Stimulated activated CD4-positive, alpha-beta T cell treated with anti-CD3 and anti-CD28 coated beads, Interleukin-4, amount 100 ng/mL, for 4 hours (primary cell): Measurements from ENCODE around the gene GPATCH3.
"Not testable (repeated sequence)": the region's sequence is repeated elsewhere in the genome, so short reads cannot be mapped to it uniquely, and the experiment has no call there.

Experiments used
- DNase-seq, 2 experiments: peaks; one replicate each; pipeline ENCODE4 v3.0.0-alpha.2; 2020

The GPATCH3 gene

DNA sequence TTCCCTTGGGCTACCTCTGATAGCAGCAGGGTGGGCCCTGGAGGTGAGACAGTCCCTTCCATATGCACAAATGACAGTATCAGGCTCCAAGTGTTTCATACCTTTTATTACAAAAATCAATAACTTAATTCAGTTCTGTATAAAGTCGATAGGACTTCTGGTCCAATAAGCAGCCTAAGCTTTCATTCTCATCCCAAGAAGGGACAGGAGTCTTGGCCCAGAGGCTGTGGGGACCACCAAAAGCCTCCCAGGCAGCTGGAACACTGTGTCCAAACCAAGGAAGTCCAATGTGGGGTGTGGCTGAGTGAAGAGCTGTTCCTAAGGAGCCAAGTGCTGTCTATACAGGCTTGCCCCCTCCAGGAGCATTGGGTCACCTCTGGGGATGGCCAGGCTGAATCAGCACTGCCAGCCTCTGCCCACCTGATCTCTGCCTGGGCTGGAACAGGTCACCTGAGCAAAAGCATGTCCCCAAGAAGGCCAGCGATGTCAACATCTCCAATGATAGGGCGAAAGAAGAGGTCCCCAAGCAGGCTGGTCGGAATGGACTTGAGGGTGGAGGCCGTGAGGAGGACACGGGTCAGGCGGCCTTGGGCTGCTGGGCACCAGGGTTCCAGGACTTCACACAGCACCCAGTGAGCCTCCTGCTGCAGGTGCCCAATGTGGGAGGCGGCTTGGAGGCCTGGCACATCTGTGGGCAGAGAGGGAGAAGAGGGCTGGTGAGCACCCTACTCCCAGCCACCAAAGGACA, 11.3 kb upstream of the GPATCH3 start:
- DNase-seq, result no peak

DNA sequence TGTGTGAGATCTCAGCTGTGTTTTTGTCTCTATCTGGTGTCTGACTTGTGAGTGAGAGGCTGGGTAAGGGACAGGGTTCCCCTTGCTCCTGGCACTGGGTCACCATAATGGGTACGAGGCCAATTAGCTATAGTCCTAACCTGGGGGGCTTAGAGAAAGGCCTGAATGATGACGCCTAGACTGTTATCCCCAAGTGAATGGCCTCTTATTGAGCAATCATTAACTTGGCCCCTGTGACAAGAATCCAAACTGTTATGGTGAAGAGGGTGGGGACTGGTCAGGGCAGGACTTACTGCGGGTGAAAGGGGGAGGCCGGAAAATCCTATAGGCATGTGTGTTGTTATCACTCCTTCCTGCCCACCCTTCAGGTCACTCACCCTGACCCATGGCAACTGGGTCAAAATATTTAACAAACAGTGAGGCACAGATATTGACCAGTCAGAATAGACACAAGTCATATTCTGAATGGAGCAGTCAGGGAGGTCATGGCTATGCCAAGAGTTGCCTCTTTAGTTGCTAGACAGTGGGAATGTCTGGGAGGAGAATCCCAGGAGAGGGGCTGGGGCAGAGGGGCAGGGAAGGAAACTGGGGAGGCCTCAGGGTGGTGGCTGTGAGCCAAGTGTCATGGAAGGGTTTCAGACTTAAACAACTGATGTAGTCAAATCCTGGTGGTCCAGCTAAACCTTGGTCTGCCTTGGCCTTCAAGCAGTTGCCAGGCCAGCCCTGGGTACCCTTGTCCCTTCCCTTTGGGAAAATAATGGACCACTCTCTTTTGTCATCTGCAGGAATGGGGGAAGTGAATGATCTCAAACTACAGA, 10.3 kb upstream of the GPATCH3 start:
- DNase-seq, result no peak

DNA sequence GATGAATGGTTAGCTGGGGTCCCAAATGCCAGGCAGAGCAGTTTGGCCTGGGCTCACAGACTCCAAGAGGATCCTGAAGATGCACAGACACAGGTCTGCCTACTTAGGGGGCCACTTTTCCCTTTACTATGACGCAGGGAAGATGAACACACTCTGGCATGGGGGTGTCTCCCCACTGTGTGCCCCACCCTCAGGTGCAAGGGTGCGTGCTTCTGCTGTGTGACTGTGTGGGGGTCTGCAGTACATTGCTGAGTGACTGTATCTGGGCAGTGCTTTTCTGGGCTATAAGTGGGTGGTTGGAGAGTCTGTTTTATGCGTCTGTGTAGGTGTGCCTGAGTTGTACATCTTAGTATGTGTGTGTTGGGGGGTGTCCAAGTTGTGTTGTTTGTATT, 9.7 kb upstream of the GPATCH3 start:
- DNase-seq, result no peak

DNA sequence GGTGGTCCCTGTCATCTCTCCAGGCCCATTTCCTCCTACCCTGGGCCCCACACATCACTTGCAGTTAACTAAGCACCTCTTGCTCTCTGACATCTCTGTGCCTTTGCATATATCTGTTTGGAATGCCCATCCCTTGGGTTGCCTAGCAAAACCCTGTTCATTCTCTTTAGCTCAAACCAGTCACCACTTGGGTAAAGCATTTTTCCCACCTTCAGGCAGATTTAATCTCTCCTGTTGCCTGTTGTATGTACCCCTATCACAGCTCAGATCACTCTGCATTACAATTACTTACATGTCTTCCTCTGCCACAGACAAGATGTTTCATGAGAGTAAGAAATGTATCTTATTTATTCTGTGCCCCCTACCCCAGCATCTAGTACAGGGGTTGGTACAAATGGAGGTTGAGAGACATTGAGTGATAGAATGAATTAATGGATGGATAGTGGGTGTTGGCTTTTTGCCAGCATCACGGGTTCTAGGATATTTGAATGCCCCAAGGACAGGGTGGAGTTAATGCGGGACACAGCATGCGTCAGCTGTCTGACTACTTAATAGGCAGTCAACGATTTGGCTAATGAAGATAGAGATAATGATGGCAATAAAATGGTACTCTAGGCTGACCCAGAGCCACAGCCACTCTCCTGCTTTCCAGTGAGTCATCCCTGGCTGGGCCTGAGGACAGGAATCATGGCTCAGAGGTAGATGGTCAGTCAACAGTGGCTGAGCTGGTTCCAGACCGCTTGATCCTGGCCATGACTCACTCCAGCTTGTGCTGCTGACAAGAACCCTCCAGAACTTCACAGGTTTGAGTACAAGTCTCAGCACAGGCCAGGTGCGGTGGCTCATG, 7.0 kb upstream of the GPATCH3 start:
- DNase-seq, result no peak

DNA sequence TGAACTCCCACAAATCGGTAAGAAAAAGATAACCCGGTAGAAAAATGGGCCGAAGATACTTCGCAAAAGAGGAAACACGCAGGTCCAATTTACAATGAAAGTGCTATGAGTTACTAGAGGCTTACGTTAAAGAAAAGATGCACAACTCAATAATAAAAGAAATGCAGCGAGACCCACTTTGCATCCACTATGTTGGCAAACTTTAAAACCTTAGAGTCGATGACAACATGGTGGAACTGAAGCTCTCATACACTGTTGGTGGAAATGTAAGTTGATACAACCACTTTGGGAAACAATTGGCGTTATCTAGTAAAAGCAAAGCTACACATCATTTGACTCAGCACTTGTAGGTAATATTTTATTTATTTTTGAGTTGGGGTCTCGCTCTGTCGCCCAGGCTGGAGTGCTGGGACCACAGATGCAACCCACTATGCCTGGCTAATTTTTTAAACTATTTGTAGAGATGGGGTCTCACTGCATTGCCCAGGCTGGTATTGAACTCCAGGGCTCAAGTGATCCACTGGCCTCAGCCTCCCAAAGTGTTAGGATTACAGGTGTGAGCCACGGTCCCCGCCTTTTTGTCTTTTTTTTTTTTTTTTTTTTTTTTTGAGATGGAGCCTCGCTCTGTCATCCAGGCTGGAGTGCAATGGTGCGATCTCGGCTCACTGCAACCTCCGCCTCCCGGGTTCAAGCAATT, 696 bp upstream of the GPATCH3 start:
- DNase-seq, result no peak

DNA sequence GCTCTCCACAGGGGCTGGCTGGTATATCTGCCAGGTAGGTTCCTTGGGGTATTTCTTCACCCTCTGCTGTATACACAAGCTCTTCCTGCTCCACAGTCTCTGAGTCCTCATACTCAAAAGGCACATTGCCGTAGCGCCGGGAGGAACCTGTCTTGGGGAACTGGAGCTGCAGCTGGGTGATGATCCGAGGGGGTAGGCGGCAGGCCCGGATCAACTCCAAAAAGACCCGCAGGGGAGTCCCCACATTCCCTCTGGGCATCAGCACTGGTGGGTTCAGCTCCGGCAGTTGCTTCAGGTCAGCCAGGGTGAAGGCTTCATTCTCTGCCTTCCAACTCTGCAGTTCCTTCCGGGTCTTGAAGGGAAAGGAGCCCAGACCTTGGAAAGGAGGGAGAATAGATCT, 2.9 kb downstream of the GPATCH3 start:
- DNase-seq, result no peak

DNA sequence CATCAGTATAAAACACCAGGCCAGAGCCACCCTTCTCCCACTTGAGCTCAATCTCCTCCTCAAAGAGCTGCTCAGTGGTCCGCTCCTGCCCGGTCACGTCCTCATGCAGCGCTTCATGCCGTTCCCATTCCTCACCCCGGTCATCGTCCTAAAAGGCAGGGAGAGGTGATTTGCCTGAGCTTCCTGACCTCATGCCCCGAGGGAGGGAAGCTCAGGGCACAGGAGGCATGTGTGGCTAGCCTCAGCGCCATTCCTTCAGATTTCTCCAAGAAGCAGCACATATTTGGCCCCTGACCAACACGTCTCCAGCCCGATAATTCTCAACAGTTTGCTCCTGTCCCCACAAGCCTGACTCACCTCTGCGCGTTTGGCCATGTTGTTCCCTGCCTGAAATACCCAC, 6.0 kb downstream of the GPATCH3 start:
- no peak for DNase-seq

DNA sequence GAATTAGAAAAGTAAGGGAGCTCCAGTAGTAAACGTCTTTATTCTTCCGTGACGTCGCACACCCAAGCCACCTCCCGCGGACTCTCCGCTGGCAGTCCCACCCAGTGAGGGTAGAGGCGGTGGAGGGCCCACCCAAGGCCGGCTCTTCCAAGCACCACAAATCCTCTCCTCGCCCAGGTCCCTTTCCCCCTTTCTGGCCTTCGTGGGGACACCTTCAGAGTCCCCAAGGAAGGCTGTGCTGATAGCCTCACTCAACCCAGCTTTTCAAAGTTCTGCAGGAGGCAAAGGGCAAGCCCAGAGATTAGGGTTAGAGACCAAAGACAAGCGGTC, 9.8 kb downstream of the GPATCH3 start:
- DNase-seq, result no peak

DNA sequence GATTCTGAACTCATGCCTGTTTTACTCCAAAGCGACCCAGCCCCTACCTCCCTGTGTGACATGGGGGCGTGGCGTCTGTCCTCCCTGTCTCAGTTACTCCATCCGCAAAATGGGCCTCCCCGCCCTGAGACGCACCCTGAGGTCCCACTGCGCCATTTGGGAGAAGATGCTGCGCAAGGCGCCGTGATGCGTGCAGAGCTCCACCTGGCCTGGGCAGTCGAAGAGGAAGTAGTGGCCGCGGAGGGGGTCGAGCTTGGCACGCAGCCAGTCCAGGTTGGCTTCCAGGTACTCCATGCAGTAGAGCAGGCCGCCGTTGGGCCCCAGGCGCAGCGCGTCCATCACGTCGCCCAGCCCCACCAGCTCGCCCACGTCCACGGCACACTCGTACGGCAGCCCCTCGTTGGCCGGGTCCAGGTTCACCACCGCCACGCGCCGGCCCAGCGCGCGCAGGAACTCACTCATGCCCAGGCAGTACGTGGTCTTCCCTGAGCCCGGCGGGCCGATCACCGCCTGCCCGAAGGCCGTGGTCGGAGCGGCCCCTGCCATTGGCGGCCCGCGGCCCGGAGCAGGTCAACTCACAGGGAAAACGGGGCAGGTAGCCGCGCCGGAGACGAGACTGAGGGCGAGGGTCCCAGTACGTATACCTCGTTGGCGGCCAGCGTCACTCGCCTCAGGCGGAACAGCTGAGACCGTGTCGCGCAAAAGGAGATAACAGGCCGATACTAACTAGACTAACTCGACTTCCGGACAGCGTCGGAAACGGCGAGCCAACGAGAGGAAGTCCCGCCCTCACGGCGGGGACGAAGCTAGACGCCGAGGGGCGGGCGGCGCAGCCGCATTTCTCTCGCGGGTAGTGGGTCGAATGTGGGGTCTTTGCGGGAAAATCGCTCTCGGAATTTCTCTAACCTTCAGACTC, 10.5 kb downstream of the GPATCH3 start, which contains the start of gene GPN2:
GPN2 (minus strand) TSS at position 733 of the 916 bp plus-strand sequence; CDS start at position 546, 187 bp downstream.
- peak; percentile 72 to 74 for DNase-seq

DNA sequence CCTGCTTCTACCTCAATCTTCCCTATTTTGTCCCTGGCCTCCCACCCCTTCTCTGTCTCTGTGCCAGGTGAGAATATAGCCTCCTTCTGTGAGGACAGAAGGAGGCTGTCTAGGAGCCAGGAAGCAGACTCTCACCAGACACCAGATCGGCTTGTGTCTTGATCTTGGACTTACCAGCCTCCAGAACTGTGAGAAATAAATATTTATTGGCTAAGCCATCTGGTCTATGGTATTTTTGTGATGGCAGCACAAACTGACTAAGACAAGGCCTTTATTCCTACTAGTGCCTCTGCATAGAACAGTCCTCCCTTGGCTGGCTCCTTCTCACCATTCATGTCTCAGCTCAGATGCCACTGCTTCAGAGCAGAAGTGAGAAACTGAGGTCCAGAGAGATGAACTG, 12.0 kb downstream of the GPATCH3 start:
- no peak for DNase-seq

DNA sequence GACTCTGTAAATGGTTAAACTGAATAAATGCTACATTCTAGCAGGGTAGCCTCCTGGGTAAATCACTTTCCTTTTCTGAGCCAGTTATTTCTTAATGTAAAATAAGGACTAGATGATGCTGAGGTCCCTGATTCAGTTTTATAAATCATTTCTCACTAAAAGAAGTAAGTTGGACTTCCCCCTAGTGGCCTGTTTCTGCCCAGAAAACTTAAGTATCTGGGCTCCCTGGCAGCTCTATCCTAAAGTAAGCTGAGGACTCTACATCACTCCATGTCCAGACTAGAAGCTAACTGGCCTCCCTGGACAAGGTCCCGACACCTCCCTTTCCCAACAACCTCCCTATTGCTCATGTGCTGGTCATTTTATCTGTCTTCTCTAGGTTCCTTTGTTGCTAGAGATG, 13.1 kb downstream of the GPATCH3 start:
- no peak for DNase-seq

DNA sequence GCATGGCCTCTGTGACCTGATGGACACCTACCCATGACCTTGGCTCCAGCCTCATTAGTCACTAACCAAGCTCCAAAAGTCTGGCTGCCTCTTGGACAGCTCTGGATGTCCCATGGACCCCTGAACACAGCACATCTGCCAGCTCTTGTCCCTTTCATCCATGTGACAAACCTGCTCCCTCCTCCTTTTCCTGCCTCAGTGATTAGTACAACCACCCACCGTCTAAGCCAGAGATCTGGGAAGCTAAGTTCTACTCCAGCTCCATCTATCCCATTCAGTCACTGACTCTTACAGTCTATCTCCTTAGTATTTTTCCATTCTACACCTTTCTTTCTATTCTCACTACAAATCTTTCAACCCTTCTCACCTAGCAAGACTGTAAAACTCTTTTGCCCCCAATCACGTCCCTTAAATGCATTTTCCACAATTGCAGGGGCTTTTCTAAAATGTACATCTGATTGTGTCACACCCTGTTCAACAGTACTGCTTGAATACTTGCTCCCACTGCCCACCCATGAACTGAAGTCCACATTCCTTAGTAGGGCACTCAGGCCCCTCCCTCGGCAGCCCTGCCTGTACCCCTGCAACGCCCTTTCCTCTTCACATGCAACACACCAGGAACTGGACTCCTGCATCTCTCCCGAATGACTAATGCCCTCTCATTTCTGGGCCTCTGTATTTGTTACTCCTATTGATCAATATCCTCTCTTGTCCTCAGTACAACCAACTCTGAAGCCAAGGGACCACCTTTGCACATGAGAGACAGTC, 17.4 kb downstream of the GPATCH3 start:
- DNase-seq, result no peak

DNA sequence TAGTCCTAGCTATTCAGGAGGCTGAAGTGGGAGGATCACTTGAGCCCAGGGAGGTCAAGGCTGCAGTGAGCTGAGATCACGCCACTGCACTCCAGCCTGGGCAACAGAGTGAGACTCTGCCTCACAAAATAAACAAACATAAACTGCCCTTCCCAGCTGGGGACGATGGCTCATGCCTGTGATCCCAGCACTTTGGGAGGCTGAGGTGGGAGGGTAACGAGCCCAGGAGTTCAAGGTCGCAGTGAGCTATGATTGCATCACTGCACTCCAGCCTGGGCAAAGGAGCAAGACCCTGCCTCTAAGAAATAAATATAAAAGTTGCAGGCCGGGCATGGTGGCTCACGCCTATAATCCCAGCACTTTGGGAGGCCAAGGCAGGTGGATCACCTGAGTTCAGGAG, 18.7 kb downstream of the GPATCH3 start:
- not testable (repeated sequence) for DNase-seq

DNA sequence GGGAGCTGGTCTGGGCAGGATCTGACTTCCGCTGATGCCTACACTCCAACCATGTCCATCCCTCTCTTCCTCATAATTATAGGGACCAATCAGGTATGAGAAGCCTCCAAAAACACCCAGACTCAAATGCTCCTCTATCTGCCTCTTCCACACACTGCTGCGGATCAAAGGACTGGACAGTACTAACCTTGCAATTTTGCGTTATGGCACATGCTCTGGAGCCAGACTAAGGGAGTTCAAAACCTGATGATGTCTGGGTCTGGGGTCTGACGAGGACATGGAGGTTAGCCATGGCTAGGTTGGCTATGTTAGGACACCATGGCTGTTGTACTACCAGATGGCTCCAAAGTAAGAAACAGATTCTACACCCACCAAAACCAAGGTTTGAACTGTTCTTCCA, 20.5 kb downstream of the GPATCH3 start:
- DNase-seq, result no peak

DNA sequence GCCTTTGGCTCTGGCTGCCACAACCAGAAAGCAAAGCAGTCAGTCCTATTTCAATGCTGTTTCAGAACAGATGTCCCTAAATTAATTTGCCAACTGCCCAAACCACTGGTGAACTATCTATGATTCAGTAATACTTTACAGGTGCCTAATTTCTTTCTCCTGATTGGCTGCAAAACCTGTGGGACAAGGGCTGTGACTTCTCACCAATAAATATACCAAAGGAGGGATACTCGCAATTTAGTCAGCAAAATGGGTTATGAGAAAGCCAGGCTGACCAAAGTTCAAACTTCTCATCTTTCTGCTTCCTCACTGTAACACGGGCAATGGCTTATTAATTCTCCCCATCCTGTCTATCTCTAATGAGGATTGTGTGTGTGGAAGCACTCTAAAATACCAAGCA, 22.9 kb downstream of the GPATCH3 start:
- DNase-seq, result no peak

DNA sequence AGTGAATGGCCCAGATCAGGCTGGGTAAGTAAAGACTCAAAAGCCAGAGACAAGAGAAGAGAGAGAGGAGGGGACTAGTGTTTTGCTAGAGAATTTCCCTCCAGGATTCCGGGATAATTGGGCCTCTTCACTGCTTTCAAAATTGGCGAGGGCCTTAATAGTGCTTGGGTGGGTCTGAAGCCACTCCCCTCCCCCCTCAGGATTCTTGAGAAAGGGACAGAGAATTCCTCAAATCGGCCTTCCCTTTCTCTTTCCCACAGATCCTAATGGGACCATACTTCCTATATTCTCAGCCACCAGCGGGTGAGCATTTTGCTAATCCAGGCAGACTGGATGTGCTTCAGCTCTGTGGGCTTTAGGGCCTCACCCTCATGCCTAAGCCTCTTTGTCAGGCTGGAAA, 25.4 kb downstream of the GPATCH3 start:
- no peak for DNase-seq

DNA sequence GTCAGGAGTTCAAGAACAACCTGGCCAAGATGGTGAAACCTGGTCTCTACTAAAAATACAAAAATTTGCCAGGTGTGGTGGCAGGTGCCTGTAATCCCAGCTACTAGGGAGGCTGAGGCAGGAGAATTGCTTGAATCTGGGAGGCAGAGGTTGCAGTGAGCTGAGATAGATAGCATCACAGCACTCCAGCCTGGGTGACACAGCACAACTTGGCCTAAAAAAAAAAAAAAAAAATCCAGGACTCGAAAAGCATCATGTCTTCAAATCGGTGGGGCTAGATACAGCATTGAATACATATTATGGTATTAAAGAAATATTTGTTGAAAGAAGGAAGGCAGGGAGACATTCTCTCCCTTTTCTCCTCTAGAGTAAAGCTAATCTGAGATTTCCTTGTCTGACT, 27.2 kb downstream of the GPATCH3 start:
- not testable (repeated sequence) for DNase-seq

DNA sequence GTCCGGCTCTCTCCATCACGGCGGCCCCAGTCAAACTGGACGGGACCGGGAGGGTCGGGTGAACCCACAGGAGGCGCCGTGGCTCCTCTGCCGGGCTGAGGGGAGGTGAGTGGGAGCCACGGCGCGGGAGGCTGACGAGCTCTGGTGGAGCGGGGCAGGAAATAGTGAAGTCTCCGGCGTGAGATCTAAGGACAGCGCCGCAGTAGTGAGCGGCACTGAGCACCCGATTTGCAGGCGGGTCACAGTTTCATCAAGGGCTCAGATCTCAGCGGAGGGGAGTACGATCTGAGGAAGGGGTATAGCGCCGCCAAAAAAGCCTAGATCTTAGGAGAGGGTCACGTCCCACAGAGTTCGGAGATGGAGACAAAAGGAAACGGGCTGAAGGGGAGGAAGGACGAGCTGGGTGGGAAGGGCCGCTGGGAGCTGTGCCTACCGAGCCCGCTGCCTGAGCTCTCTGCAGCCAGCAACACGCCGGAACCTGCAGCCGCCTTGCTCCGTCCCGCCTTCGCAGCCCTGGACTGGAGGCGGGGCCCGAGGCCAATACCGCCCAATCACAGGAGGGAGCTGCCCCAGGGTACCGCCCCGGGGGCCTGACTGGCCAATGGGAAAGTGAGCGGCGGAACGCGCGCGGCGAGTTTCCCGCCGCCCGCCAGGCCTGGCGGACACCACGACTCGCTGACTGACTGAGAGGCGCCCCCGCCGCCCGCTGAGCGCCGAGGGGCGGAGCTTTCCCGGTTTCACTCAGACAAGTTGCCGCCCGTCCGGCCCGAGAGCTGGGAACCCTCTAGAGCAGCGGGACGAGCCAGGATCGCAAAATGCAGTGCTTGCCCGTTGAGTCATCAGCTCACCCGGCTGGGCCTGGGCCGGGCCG, 35.4 kb downstream of the GPATCH3 start:
- peak; percentile 92 for DNase-seq

DNA sequence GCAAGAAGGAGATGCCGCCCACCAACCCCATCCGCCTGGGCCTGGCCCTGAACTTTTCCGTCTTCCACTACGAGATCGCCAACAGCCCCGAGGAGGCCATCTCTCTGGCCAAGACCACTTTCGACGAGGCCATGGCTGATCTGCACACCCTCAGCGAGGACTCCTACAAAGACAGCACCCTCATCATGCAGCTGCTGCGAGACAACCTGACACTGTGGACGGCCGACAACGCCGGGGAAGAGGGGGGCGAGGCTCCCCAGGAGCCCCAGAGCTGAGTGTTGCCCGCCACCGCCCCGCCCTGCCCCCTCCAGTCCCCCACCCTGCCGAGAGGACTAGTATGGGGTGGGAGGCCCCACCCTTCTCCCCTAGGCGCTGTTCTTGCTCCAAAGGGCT, 36.6 kb downstream of the GPATCH3 start:
- DNase-seq, result no peak
